GM19372 (cell line): Measurements from ENCODE around the gene COQ8B.

Source experiments
- ATAC-seq: cut with Tn5 transposase; IDR thresholded peaks from one replicate; pipeline ENCODE4 v1.9.1; 2021; ENCODE audit warnings: mild to moderate bottlenecking, low read depth, moderate library complexity; ENCODE audit not compliant: unreplicated experiment

Gene COQ8B

DNA sequence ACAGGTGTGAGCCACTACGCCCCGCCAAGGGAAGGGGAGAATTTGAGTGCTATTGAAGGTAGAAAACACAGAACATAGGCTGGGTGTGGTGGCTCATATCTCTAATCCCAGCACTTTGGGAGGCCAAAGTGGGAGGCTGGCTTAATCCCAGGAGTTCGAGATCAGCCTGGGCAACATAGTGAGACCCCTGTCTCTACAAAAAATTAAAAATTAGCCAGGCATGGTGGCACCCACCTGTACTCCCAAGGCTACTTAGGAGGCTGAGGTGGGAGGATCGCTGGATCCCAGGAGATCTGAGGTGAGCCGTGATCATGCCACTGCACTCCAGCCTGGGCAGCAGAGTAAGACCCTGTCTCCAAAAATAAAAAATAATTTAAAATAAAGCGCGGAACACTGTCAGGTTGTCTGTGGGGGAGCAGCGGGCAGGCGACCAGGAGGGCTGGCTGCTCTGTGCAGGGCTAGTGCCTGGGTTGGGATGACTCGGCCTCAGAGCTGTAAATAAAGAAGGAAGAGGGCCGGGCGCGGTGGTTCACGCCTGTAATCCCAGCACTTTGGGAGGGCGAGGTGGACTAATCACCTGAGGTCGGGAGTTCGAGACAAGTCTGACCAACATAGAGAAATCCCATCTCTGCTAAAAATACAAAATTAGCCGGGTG is 74.5 kb downstream of the COQ8B start:
- ATAC-seq: no peak
